HL-60 (cell line): ENCODE measurements around the gene SRGAP3.

Source experiments
- DNase-seq, 2 experiments: peaks; one replicate each; pipeline ENCODE4 v3.0.0-alpha.2; 2010 to 2020; ENCODE audit warnings: low read depth in 1 of 2, low spot score in 1 of 2
- H3K27ac ChIP-seq: fragments of 250-450 bp; sonication (Bioruptor Pico); replicated peaks from 2 replicates; pipeline ENCODE4 v1.5.1; 2020; ENCODE audit warnings: mild to moderate bottlenecking, moderate library complexity
- H3K27me3 ChIP-seq: fragments of 250-450 bp; sonication (Bioruptor Pico); 2 replicates; pipeline ENCODE4 v1.5.1; 2021; ENCODE audit warnings: mild to moderate bottlenecking, moderate library complexity; ENCODE audit not compliant: insufficient read depth, poor library complexity, severe bottlenecking
- H3K4me3 ChIP-seq: replicated peaks from 2 replicates; pipeline ENCODE4 v1.5.1; 2011; ENCODE audit warnings: mild to moderate bottlenecking, control low read depth, low read length; ENCODE audit not compliant: insufficient read depth
- CTCF ChIP-seq: IDR thresholded peaks from one replicate; pipeline ENCODE4 v1.5.1; 2011; ENCODE audit warnings: low read length, control low read depth, inconsistent platforms; ENCODE audit not compliant: insufficient read depth
- GABPA ChIP-seq: IDR thresholded peaks from 2 replicates; pipeline ENCODE4 v1.6.1; 2012; ENCODE audit warnings: low read depth
- POLR2AphosphoS5 ChIP-seq: IDR thresholded peaks from 2 replicates; pipeline ENCODE4 v1.6.1; 2012; ENCODE audit warnings: low read depth
- REST ChIP-seq: IDR thresholded peaks from 2 replicates; pipeline ENCODE4 v1.6.1; 2012; ENCODE audit warnings: low read depth; ENCODE audit not compliant: insufficient replicate concordance
- SPI1 ChIP-seq: IDR thresholded peaks from 2 replicates; pipeline ENCODE4 v1.6.1; 2012; ENCODE audit warnings: low read depth, mild to moderate bottlenecking, borderline replicate concordance

The SRGAP3 gene

DNA sequence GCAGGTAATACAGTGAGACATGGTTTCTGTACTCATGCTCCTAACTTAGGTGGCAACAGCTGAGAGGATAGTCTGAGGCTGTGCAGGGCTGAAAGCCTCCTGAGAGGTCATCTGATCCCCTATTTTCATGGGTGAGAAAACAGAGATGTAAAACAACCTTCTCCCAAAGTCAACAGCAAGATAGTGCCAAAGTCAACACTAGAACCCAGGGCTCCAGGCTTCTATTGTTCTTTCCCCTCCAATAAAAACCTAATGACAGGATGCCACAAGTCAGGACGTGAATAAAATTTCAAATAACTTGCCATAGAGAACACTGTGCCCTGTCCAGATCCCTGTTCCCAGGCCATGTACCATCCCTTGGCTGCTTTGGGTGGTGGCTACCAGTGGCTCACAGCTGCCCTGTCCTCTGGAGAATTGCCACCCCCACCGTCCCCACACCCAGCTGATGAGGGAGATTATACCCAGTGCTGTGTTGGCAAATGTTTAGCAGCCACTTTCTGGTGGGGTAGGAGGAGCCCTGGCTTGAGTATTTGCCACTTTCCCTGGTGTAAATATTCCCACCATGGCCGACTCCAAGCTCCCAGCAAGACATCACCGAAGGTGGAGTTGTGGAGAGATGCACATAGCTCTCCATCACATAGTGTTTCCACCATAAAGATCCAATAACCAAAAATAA lies 54.8 kb downstream of the SRGAP3 start:
- DNase-seq, result no peak
- Histone ChIP-seq H3K27ac (no peak overlapping the region), H3K4me3 (no peak overlapping the region), H3K27me3 (no peaks in the 10 kb centered on the region)
- TF ChIP-seq GABPA, result no peak
- no peak for TF ChIP-seq SPI1

DNA sequence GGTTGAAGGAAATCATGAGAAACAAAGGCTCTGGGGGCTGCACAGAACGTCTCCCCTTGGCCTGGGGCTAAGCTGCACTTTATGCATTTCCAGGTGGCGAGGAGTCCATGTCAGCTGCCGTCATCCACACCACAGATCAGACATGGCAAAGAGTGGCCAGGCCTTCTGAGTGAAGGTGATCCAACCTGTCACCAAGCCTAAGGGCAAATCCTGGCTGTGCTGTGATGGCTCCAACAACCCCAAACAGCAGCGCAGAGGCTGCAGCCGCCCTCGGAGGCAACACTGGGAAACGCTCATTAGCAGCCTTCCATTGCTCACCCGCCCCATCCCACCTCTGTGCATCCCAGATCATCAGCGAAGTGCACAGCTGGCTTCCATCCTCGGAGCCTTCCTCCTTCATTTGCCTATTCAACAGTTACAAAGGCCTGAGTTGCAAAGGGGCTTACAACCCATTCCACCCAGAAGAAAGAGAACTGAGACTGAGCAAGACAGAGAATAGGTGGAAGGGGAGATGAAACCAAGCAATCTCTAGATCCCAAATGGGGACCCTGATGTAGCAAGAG lies 55.7 kb downstream of the SRGAP3 start:
- DNase-seq, result no peak
- no peak overlapping the region for H3K27ac ChIP-seq
- no peaks in the 10 kb centered on the region for H3K27me3 ChIP-seq
- H3K4me3 ChIP-seq, result no peak overlapping the region
- no peak for TF ChIP-seq REST
- TF ChIP-seq SPI1, result no peak
- no peak for TF ChIP-seq CTCF
- TF ChIP-seq POLR2AphosphoS5, result no peak
- no peak for TF ChIP-seq GABPA

GRCh38 chr3:9193211-9193610 lies 56.2 kb downstream of the SRGAP3 start:
- no peak for DNase-seq
- H3K4me3 ChIP-seq, result no peak overlapping the region
- TF ChIP-seq GABPA (no peak), CTCF (no peak)
- no peak overlapping the region for H3K27ac ChIP-seq
- no peaks in the 10 kb centered on the region for H3K27me3 ChIP-seq

GRCh38 chr3:9192248-9193025 lies 57.0 kb downstream of the SRGAP3 start:
- Histone ChIP-seq H3K27me3 (no peaks in the 10 kb centered on the region), H3K27ac (no peak overlapping the region), H3K4me3 (no peak overlapping the region)
- TF ChIP-seq POLR2AphosphoS5, result no peak
- no peak for TF ChIP-seq CTCF
- no peak for TF ChIP-seq GABPA
- no peak for TF ChIP-seq REST
- TF ChIP-seq SPI1, result no peak
- DNase-seq, result no peak
